Measurements from ENCODE around the gene DAPK1. TPM values are rescaled to one million over a fixed set of nuclear protein-coding genes. Genes with fewer than 3 reads are reported as not detected.

Gene DAPK1
- total RNA-seq, 4 donors from 2014 or later: 5.4 to 13.4 (median 9.8) TPM

- no peaks in the 10 kb centered on the region for H3K4me1 ChIP-seq
- peaks cover 25% of the 10 kb centered on the region for H3K36me3 ChIP-seq
- no peaks in the 10 kb centered on the region for H3K27me3 ChIP-seq
- no peak overlapping the region for H3K4me3 ChIP-seq
- no peaks in the 10 kb centered on the region for H3K9me3 ChIP-seq
- no peak for TF ChIP-seq POLR2A (IDR thresholded peaks at IDR 0.05)
- no peak for TF ChIP-seq CTCF (IDR thresholded peaks at IDR 0.05)
- TF ChIP-seq POLR2AphosphoS5 (IDR thresholded peaks at IDR 0.05): no peak
- TF ChIP-seq EP300 (IDR thresholded peaks at IDR 0.05): no peak
- DNase-seq (ENCODE audit: low spot score in 2 of 2): no peak
- WGBS: 90% methylated on average over 7 of the region's 7 CpGs
- no peak overlapping the region for H3K27ac ChIP-seq
Measured at GRCh38 chr9:87733273-87734052, 235.8 kb downstream of the DAPK1 start.

- Histone ChIP-seq H3K9me3 (no peaks in the 10 kb centered on the region), H3K4me3 (no peak overlapping the region), H3K36me3 (peaks cover 20% of the 10 kb centered on the region), H3K4me1 (no peaks in the 10 kb centered on the region), H3K27ac (no peak overlapping the region), H3K27me3 (no peaks in the 10 kb centered on the region)
- no peak for DNase-seq (ENCODE audit: low spot score in 2 of 2)
- WGBS: 43% methylated on average over 2 of the region's 2 CpGs
- no peak for TF ChIP-seq POLR2AphosphoS5 (IDR thresholded peaks at IDR 0.05)
- TF ChIP-seq POLR2A (IDR thresholded peaks at IDR 0.05): no peak
- TF ChIP-seq EP300 (IDR thresholded peaks at IDR 0.05): no peak
- TF ChIP-seq CTCF (IDR thresholded peaks at IDR 0.05): no peak
Measured at GRCh38 chr9:87734106-87734505, 236.4 kb downstream of the DAPK1 start.

- peaks cover 3% of the 10 kb centered on the region for H3K27me3 ChIP-seq
- 82% methylated on average over 3 of the region's 3 CpGs for WGBS
- no peak overlapping the region for H3K4me3 ChIP-seq
- H3K27ac ChIP-seq: no peak overlapping the region
- no peaks in the 10 kb centered on the region for H3K9me3 ChIP-seq
- DNase-seq (ENCODE audit: low spot score in 2 of 2): no peak
- H3K36me3 ChIP-seq: no peaks in the 10 kb centered on the region
- no peaks in the 10 kb centered on the region for H3K4me1 ChIP-seq
- no peak for TF ChIP-seq POLR2A (IDR thresholded peaks at IDR 0.05)
- no peak for TF ChIP-seq EP300 (IDR thresholded peaks at IDR 0.05)
- no peak for TF ChIP-seq CTCF (IDR thresholded peaks at IDR 0.05)
- TF ChIP-seq POLR2AphosphoS5 (IDR thresholded peaks at IDR 0.05): no peak
Measured at GRCh38 chr9:87739546-87739945, 241.9 kb downstream of the DAPK1 start.

- Histone ChIP-seq H3K4me1 (no peaks in the 10 kb centered on the region), H3K9me3 (no peaks in the 10 kb centered on the region), H3K4me3 (no peak overlapping the region), H3K36me3 (no peaks in the 10 kb centered on the region), H3K27ac (no peak overlapping the region), H3K27me3 (peaks cover 3% of the 10 kb centered on the region)
- TF ChIP-seq EP300 (IDR thresholded peaks at IDR 0.05): no peak
- no peak for TF ChIP-seq POLR2AphosphoS5 (IDR thresholded peaks at IDR 0.05)
- TF ChIP-seq CTCF (IDR thresholded peaks at IDR 0.05): no peak
- no peak for TF ChIP-seq POLR2A (IDR thresholded peaks at IDR 0.05)
- 73% methylated on average over 3 of the region's 3 CpGs for WGBS
- DNase-seq (ENCODE audit: low spot score in 2 of 2): no peak
Measured at GRCh38 chr9:87740209-87740608, 242.5 kb downstream of the DAPK1 start.

- H3K4me3 ChIP-seq: no peak overlapping the region
- H3K27ac ChIP-seq: no peak overlapping the region
- H3K4me1 ChIP-seq: no peaks in the 10 kb centered on the region
- H3K36me3 ChIP-seq: no peaks in the 10 kb centered on the region
- DNase-seq (ENCODE audit: low spot score in 2 of 2): no peak
- WGBS: 56% methylated on average over 4 of the region's 4 CpGs
- peaks cover 3% of the 10 kb centered on the region for H3K27me3 ChIP-seq
- H3K9me3 ChIP-seq: no peaks in the 10 kb centered on the region
- TF ChIP-seq POLR2A (IDR thresholded peaks at IDR 0.05) (no peak), EP300 (IDR thresholded peaks at IDR 0.05) (no peak), CTCF (IDR thresholded peaks at IDR 0.05) (no peak), POLR2AphosphoS5 (IDR thresholded peaks at IDR 0.05) (no peak)
Measured at GRCh38 chr9:87741326-87741725, 243.7 kb downstream of the DAPK1 start.

Data from suprapubic skin (tissue), 4 donors.